Liver (tissue), 9 donors: ENCODE results near the gene LY86. TPM values are rescaled to one million over a fixed set of nuclear protein-coding genes. Genes with fewer than 3 reads are reported as not detected.

Experiments used
- DNase-seq: peaks from one replicate; pipeline ENCODE4 v3.0.0-alpha.2; 2017; ENCODE audit warnings: low spot score
- H3K27ac ChIP-seq, 2 donors: one replicate each; pipeline ENCODE4 v1.7.0; 2013; ENCODE audit warnings: inconsistent platforms in 2 of 2, low read length in 2 of 2, control low read depth in 1 of 2, low read depth in 1 of 2, mild to moderate bottlenecking in 1 of 2
- H3K27me3 ChIP-seq, 4 donors: one replicate each; pipeline versions ENCODE4 v1.6.1 to v1.7.0; 2013; ENCODE audit warnings: low read length in 3 of 4, inconsistent platforms in 1 of 4, mild to moderate bottlenecking in 1 of 4, moderate library complexity in 1 of 4; ENCODE audit not compliant: control insufficient read depth in 4 of 4, insufficient read depth in 4 of 4
- H3K36me3 ChIP-seq, 4 donors: one replicate each; pipeline versions ENCODE4 v1.6.1 to v1.7.0; 2013; ENCODE audit warnings: low read length in 3 of 4, mild to moderate bottlenecking in 3 of 4, low read depth in 1 of 4, moderate library complexity in 1 of 4; ENCODE audit not compliant: control insufficient read depth in 4 of 4, insufficient read depth in 3 of 4
- H3K4me1 ChIP-seq, 4 donors: one replicate each; pipeline versions ENCODE4 v1.6.1 to v1.7.0; 2013; ENCODE audit warnings: low read length in 3 of 4, mild to moderate bottlenecking in 3 of 4, moderate library complexity in 1 of 4; ENCODE audit not compliant: control insufficient read depth in 4 of 4, insufficient read depth in 4 of 4
- H3K4me3 ChIP-seq, 3 donors: one replicate each; pipeline versions ENCODE4 v1.6.1 to v1.7.0; 2013; ENCODE audit warnings: low read length in 3 of 3, control low read depth in 1 of 3, low read depth in 1 of 3, mild to moderate bottlenecking in 1 of 3
- H3K9ac ChIP-seq, 2 donors: one replicate each; pipeline ENCODE4 v1.7.0; 2013; ENCODE audit warnings: low read length in 2 of 2, mild to moderate bottlenecking in 2 of 2, moderate library complexity in 2 of 2, control low read depth in 1 of 2, low read depth in 1 of 2
- H3K9me3 ChIP-seq, 4 donors: one replicate each; pipeline versions ENCODE4 v1.6.1 to v1.7.0; 2013; ENCODE audit warnings: low read length in 3 of 4; ENCODE audit not compliant: control insufficient read depth in 4 of 4
- ATF3 ChIP-seq: IDR thresholded peaks from 2 replicates; pipeline ENCODE4 v1.6.1; 2016; ENCODE audit warnings: antibody characterized with exemption
- CTCF ChIP-seq: fragments of 150-350 bp; IDR thresholded peaks from 2 replicates; pipeline ENCODE4 v1.5.1; 2017; ENCODE audit warnings: improper control_type of control experiment, low read depth, low read length; ENCODE audit not compliant: missing input control
- EGR1 ChIP-seq, 2 donors: IDR thresholded peaks; 2 replicates each; pipeline ENCODE4 v1.6.1; 2016 to 2018; ENCODE audit warnings: antibody characterized with exemption in 2 of 2, low read depth in 2 of 2
- FOXA1 ChIP-seq: IDR thresholded peaks from 2 replicates; pipeline ENCODE4 v1.6.1; 2016; ENCODE audit warnings: antibody characterized with exemption
- GABPA ChIP-seq, 2 donors: IDR thresholded peaks in 1 of 2; conservative IDR thresholded peaks in 1 of 2; 2 replicates each; pipeline ENCODE4 v1.6.1; 2016; ENCODE audit warnings: antibody characterized with exemption in 2 of 2, mild to moderate bottlenecking in 1 of 2, moderate library complexity in 1 of 2
- HNF4A ChIP-seq, 2 donors: conservative IDR thresholded peaks; 2 replicates each; pipeline ENCODE4 v1.6.1; 2016; ENCODE audit warnings: antibody characterized with exemption in 2 of 2, mild to moderate bottlenecking in 2 of 2
- HNF4G ChIP-seq: IDR thresholded peaks from 2 replicates; pipeline ENCODE4 v1.6.1; 2016; ENCODE audit warnings: antibody characterized with exemption
- JUND ChIP-seq, 2 donors: IDR thresholded peaks; 2 replicates each; pipeline ENCODE4 v1.6.1; 2016; ENCODE audit warnings: antibody characterized with exemption in 2 of 2
- MAX ChIP-seq: IDR thresholded peaks from 2 replicates; pipeline ENCODE4 v1.6.1; 2016; ENCODE audit warnings: antibody characterized with exemption
- NR2F2 ChIP-seq: IDR thresholded peaks from 2 replicates; pipeline ENCODE4 v1.6.1; 2016; ENCODE audit warnings: antibody characterized with exemption
- RAD21 ChIP-seq, 2 donors: IDR thresholded peaks; 2 replicates each; pipeline ENCODE4 v1.6.1; 2016; ENCODE audit warnings: antibody characterized with exemption in 2 of 2, mild to moderate bottlenecking in 2 of 2
- RXRA ChIP-seq, 2 donors: IDR thresholded peaks; 2 replicates each; pipeline ENCODE4 v1.6.1; 2017 to 2018; ENCODE audit warnings: antibody characterized with exemption in 2 of 2, mild to moderate bottlenecking in 1 of 2
- SP1 ChIP-seq: IDR thresholded peaks from 2 replicates; pipeline ENCODE4 v1.6.1; 2018; ENCODE audit warnings: antibody characterized with exemption, mild to moderate bottlenecking
- YY1 ChIP-seq: IDR thresholded peaks from 2 replicates; pipeline ENCODE4 v1.6.1; 2016; ENCODE audit warnings: antibody characterized with exemption, mild to moderate bottlenecking
- ZBTB33 ChIP-seq: IDR thresholded peaks from 2 replicates; pipeline ENCODE4 v1.6.1; 2016; ENCODE audit warnings: antibody characterized with exemption
- WGBS: extraction: QIAGEN DNeasy Blood & Tissue Kit; methylation state at CpG from one replicate; pipeline ENCODE4 v1.1.7; 2013; 5-methylcytosine and 5-hydroxymethylcytosine counted together
- polyA plus RNA-seq, 2 donors: library from polyadenylated mRNA; stranded (reverse) in 1 of 2; unstranded in 1 of 2; fragments of 200-250 nt in 1 of 2; fragments of >200 nt in 1 of 2; fragmentation: Nextera tagmentation in 1 of 2; extraction: Ambion mirVana in 1 of 2; gene quantifications; one replicate each; pipeline versions ENCODE4 v1.2.1 to v1.2.3, GENCODE V29; 2013 to 2015
- total RNA-seq, 2 donors: library from RNA; depleted of rRNA; stranded (reverse); fragments of >200 nt; gene quantifications; one replicate each; pipeline ENCODE4 v1.2.3, GENCODE V29; 2014
- TF ChIP-seq, protein P1 (sequence below): IDR thresholded peaks from 2 replicates; pipeline ENCODE4 v1.6.1; 2016; ENCODE audit warnings: antibody characterized with exemption, mild to moderate bottlenecking
- donor health status: healthy.
- donor health status: healthy.
- donor health status: healthy.
- donor health status: healthy.
- donor health status: healthy.

LY86 gene
- total and polyA plus RNA-seq, 4 donors, result 1.4 to 7.8 (median 3.7) TPM

- Histone ChIP-seq H3K36me3 (no peaks in the 10 kb centered on the region), H3K4me3 (no peak overlapping the region), H3K9me3 (no peaks in the 10 kb centered on the region), H3K27ac (peak overlapping the region; percentile 46 to 58), H3K9ac (no peak overlapping the region), H3K4me1 (peaks cover 0 to 7% (median 0%) of the 10 kb centered on the region in 4 donors), H3K27me3 (no peaks in the 10 kb centered on the region)
- 31% methylated on average over 1 of the region's 1 CpG for WGBS
- TF ChIP-seq ZBTB33 (no peak), CTCF (no peak), EGR1 (IDR thresholded peaks at IDR 0.05; ENCODE audit: low read depth in 2 of 2) (no peak), SP1 (no peak), RXRA (IDR thresholded peaks at IDR 0.05) (no peak)
- no peak for DNase-seq
Observed at GRCh38 chr6:6592826-6593475, 4.4 kb downstream of the LY86 start.

GRCh38 chr6:6593867-6594468 lies 5.4 kb downstream of the LY86 start:
- Histone ChIP-seq H3K36me3 (no peaks in the 10 kb centered on the region), H3K27ac (no peak overlapping the region), H3K4me1 (peaks cover 0 to 7% (median 0%) of the 10 kb centered on the region in 4 donors), H3K4me3 (no peak overlapping the region), H3K27me3 (no peaks in the 10 kb centered on the region), H3K9ac (no peak overlapping the region), H3K9me3 (no peaks in the 10 kb centered on the region)
- no peak for DNase-seq
- 50% methylated on average over 5 of the region's 5 CpGs for WGBS
- TF ChIP-seq YY1 (no peak), RAD21 (IDR thresholded peaks at IDR 0.05) (no peak), HNF4A (conservative IDR thresholded peaks at IDR 0.05) (no peak), RXRA (IDR thresholded peaks at IDR 0.05) (no peak), GABPA (IDR thresholded peaks at IDR 0.05 in 1 of 2, conservative IDR thresholded peaks at IDR 0.05 in 1 of 2) (no peak), ATF3 (no peak), NR2F2 (no peak), HNF4G (no peak), FOXA1 (no peak), MAX (no peak), JUND (IDR thresholded peaks at IDR 0.05) (no peak)
- TF ChIP-seq, protein P1, sequence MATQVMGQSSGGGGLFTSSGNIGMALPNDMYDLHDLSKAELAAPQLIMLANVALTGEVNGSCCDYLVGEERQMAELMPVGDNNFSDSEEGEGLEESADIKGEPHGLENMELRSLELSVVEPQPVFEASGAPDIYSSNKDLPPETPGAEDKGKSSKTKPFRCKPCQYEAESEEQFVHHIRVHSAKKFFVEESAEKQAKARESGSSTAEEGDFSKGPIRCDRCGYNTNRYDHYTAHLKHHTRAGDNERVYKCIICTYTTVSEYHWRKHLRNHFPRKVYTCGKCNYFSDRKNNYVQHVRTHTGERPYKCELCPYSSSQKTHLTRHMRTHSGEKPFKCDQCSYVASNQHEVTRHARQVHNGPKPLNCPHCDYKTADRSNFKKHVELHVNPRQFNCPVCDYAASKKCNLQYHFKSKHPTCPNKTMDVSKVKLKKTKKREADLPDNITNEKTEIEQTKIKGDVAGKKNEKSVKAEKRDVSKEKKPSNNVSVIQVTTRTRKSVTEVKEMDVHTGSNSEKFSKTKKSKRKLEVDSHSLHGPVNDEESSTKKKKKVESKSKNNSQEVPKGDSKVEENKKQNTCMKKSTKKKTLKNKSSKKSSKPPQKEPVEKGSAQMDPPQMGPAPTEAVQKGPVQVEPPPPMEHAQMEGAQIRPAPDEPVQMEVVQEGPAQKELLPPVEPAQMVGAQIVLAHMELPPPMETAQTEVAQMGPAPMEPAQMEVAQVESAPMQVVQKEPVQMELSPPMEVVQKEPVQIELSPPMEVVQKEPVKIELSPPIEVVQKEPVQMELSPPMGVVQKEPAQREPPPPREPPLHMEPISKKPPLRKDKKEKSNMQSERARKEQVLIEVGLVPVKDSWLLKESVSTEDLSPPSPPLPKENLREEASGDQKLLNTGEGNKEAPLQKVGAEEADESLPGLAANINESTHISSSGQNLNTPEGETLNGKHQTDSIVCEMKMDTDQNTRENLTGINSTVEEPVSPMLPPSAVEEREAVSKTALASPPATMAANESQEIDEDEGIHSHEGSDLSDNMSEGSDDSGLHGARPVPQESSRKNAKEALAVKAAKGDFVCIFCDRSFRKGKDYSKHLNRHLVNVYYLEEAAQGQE, result no peak
